ENCODE results near the gene MTX2.

DNA sequence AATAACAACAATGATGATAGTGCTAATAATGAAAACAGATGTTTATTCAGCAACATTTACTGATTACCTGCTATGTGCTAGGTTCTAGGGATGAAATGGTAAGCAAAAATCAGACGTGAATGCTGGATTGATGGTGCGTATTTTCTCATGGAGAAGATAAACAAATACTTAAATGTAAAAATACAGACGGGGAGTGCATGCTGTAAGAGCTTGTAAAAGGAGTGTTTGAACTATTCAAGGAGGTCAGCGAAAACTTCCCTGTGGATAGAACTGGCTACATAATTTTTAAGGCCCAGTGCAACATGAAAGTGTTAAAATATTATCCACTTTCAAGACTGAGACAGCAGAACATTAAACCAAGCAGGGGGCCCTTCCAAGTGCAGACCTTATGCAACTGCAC is 22.1 kb downstream of the MTX2 start:
- TF ChIP-seq GATA2 (IDR thresholded peaks at IDR 0.05; ENCODE audit: low read depth, low read length) (no peak), GATA3 (IDR thresholded peaks at IDR 0.05; ENCODE audit: low read depth, low read length) (no peak)
